Measurements from ENCODE around the gene MLLT6. TPM values are rescaled to one million over a fixed set of nuclear protein-coding genes. Genes with fewer than 3 reads are reported as not detected.
"Not testable (repeated sequence)": the region's sequence is repeated elsewhere in the genome, so short reads cannot be mapped to it uniquely, and the experiment has no call there.

Gene MLLT6
- total RNA-seq, 1 donor from 2014 or later: 20.9 TPM

GRCh38 chr17:38721802-38722201 is 16.7 kb downstream of the MLLT6 start:
- no peak overlapping the region for H3K27ac ChIP-seq (ENCODE audit: low read depth, low read length)
- H3K79me2 ChIP-seq (ENCODE audit: insufficient read depth, low read length): no peaks in the 10 kb centered on the region
- Mint-ChIP-seq H3K27ac (ENCODE audit: unreplicated experiment) (no peak overlapping the region), H3K36me3 (ENCODE audit: low read depth, unreplicated experiment) (peaks cover 10% of the 10 kb centered on the region), H3K9me3 (ENCODE audit: unreplicated experiment) (no peaks in the 10 kb centered on the region), H3K4me1 (ENCODE audit: low read depth, unreplicated experiment) (peaks cover 3% of the 10 kb centered on the region), H3K4me3 (ENCODE audit: unreplicated experiment) (no peak overlapping the region), H3K27me3 (ENCODE audit: low read depth, unreplicated experiment) (peaks cover 6% of the 10 kb centered on the region)
- no peak overlapping the region for H3K4me3 ChIP-seq (ENCODE audit: insufficient read depth, low read depth, low read length)
- H3K9ac ChIP-seq (ENCODE audit: low read length): no peak overlapping the region
- no peaks in the 10 kb centered on the region for H3K27me3 ChIP-seq (ENCODE audit: insufficient read depth, low read length)
- no peaks in the 10 kb centered on the region for H3K9me3 ChIP-seq (ENCODE audit: insufficient read depth, low read depth, low read length)
- DNase-seq (ENCODE audit: low read depth): no peak
- peaks cover 2% of the 10 kb centered on the region for H3K36me3 ChIP-seq (ENCODE audit: insufficient read depth, low read length)
- no peaks in the 10 kb centered on the region for H3K4me1 ChIP-seq (ENCODE audit: insufficient read depth, low read length)
- no peak overlapping the region for H3K4me2 ChIP-seq (ENCODE audit: low read length)
- FAIRE-seq: no peak
- no peak for TF ChIP-seq CTCF (IDR thresholded peaks at IDR 0.05; ENCODE audit: insufficient read depth, low read depth, low read length)
- H4K20me1 ChIP-seq (ENCODE audit: insufficient read depth, low read length): no peaks in the 10 kb centered on the region
- H2AFZ ChIP-seq (ENCODE audit: low read depth, low read length): no peak overlapping the region

DNA sequence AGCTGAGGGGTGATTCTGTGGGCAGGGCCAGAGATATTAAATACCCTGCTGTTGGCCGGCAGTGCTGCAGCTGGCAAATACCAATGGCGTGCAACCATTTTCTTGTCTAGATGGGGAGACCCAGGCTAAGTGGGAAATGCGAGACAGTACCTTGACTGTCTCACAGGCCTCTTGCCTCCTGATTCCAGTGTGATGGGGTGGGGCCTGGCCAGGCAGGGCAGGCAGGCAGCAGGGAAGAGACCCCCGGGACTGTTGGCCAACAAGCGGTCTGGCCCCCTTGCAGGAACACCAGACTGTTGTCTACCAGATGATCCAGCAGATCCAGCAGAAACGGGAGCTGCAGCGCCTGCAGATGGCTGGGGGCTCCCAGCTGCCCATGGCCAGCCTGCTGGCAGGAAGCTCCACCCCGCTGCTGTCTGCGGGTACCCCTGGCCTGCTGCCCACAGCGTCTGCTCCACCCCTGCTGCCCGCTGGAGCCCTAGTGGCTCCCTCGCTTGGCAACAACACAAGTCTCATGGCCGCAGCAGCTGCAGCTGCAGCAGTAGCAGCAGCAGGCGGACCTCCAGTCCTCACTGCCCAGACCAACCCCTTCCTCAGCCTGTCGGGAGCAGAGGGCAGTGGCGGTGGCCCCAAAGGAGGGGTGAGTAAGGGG is 19.4 kb downstream of the MLLT6 start:
- no peak overlapping the region for H3K4me3 Mint-ChIP-seq (ENCODE audit: unreplicated experiment)
- H3K36me3 Mint-ChIP-seq (ENCODE audit: low read depth, unreplicated experiment): peaks cover 4% of the 10 kb centered on the region
- Histone ChIP-seq H4K20me1 (ENCODE audit: insufficient read depth, low read length) (no peaks in the 10 kb centered on the region), H3K4me2 (ENCODE audit: low read length) (no peak overlapping the region), H3K4me1 (ENCODE audit: insufficient read depth, low read length) (peaks cover 3% of the 10 kb centered on the region), H3K36me3 (ENCODE audit: insufficient read depth, low read length) (no peaks in the 10 kb centered on the region), H3K79me2 (ENCODE audit: insufficient read depth, low read length) (no peaks in the 10 kb centered on the region), H3K9ac (ENCODE audit: low read length) (no peak overlapping the region), H2AFZ (ENCODE audit: low read depth, low read length) (no peak overlapping the region), H3K4me3 (ENCODE audit: insufficient read depth, low read depth, low read length) (no peak overlapping the region), H3K27me3 (ENCODE audit: insufficient read depth, low read length) (no peaks in the 10 kb centered on the region), H3K9me3 (ENCODE audit: insufficient read depth, low read depth, low read length) (no peaks in the 10 kb centered on the region), H3K27ac (ENCODE audit: low read depth, low read length) (no peak overlapping the region)
- no peak overlapping the region for H3K27ac Mint-ChIP-seq (ENCODE audit: unreplicated experiment)
- H3K9me3 Mint-ChIP-seq (ENCODE audit: unreplicated experiment): no peaks in the 10 kb centered on the region
- peaks cover 10% of the 10 kb centered on the region for H3K4me1 Mint-ChIP-seq (ENCODE audit: low read depth, unreplicated experiment)
- DNase-seq (ENCODE audit: low read depth) (no peak), FAIRE-seq (no peak)
- H3K27me3 Mint-ChIP-seq (ENCODE audit: low read depth, unreplicated experiment): peaks cover 6% of the 10 kb centered on the region
- no peak for TF ChIP-seq CTCF (IDR thresholded peaks at IDR 0.05; ENCODE audit: insufficient read depth, low read depth, low read length)
- no peak for TF ChIP-seq EZH2 (IDR thresholded peaks at IDR 0.05; ENCODE audit: insufficient read depth, low read length)

DNA sequence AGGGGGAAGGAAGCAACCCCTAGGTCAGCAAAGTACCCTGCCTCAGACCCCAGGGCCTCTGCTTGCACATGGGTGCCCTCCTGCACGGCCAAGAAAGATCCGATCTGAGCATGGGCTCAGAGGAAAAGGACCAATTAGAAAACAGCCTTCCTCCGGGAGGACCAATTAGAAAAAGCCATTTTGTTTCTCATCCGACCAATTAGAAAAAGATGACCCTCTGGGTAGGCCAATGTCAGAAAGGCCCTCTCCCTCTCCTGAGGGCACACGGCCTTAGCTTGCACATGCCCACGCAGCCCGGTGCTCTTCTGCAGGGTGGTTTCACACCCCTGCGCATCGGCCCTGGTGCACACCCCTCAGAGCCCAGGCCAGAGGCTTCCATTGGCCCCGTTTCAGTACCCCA is 20.0 kb downstream of the MLLT6 start:
- H3K4me2 ChIP-seq (ENCODE audit: low read length): no peak overlapping the region
- H3K4me3 ChIP-seq (ENCODE audit: insufficient read depth, low read depth, low read length): no peak overlapping the region
- Mint-ChIP-seq H3K27me3 (ENCODE audit: low read depth, unreplicated experiment) (peaks cover 6% of the 10 kb centered on the region), H3K27ac (ENCODE audit: unreplicated experiment) (no peak overlapping the region), H3K36me3 (ENCODE audit: low read depth, unreplicated experiment) (peaks cover 4% of the 10 kb centered on the region), H3K4me1 (ENCODE audit: low read depth, unreplicated experiment) (peaks cover 10% of the 10 kb centered on the region), H3K9me3 (ENCODE audit: unreplicated experiment) (no peaks in the 10 kb centered on the region), H3K4me3 (ENCODE audit: unreplicated experiment) (no peak overlapping the region)
- H3K36me3 ChIP-seq (ENCODE audit: insufficient read depth, low read length): no peaks in the 10 kb centered on the region
- H2AFZ ChIP-seq (ENCODE audit: low read depth, low read length): no peak overlapping the region
- H3K79me2 ChIP-seq (ENCODE audit: insufficient read depth, low read length): no peaks in the 10 kb centered on the region
- H3K27ac ChIP-seq (ENCODE audit: low read depth, low read length): no peak overlapping the region
- H3K4me1 ChIP-seq (ENCODE audit: insufficient read depth, low read length): peaks cover 7% of the 10 kb centered on the region
- no peaks in the 10 kb centered on the region for H3K27me3 ChIP-seq (ENCODE audit: insufficient read depth, low read length)
- H3K9me3 ChIP-seq (ENCODE audit: insufficient read depth, low read depth, low read length): no peaks in the 10 kb centered on the region
- H3K9ac ChIP-seq (ENCODE audit: low read length): no peak overlapping the region
- no peaks in the 10 kb centered on the region for H4K20me1 ChIP-seq (ENCODE audit: insufficient read depth, low read length)
- no peak for DNase-seq (ENCODE audit: low read depth)
- no peak for FAIRE-seq
- no peak for TF ChIP-seq CTCF (IDR thresholded peaks at IDR 0.05; ENCODE audit: insufficient read depth, low read depth, low read length)
- TF ChIP-seq EZH2 (IDR thresholded peaks at IDR 0.05; ENCODE audit: insufficient read depth, low read length): no peak

- not testable (repeated sequence) for H3K79me2 ChIP-seq (ENCODE audit: insufficient read depth, low read length); FAIRE-seq; H3K36me3 ChIP-seq (ENCODE audit: insufficient read depth, low read length); H3K9me3 Mint-ChIP-seq (ENCODE audit: unreplicated experiment); DNase-seq (ENCODE audit: low read depth); H3K27me3 ChIP-seq (ENCODE audit: insufficient read depth, low read length); H3K27me3 Mint-ChIP-seq (ENCODE audit: low read depth, unreplicated experiment); H3K4me2 ChIP-seq (ENCODE audit: low read length); H3K4me3 Mint-ChIP-seq (ENCODE audit: unreplicated experiment); H4K20me1 ChIP-seq (ENCODE audit: insufficient read depth, low read length); H2AFZ ChIP-seq (ENCODE audit: low read depth, low read length); H3K9ac ChIP-seq (ENCODE audit: low read length); H3K36me3 Mint-ChIP-seq (ENCODE audit: low read depth, unreplicated experiment); H3K4me3 ChIP-seq (ENCODE audit: insufficient read depth, low read depth, low read length); H3K27ac Mint-ChIP-seq (ENCODE audit: unreplicated experiment); H3K9me3 ChIP-seq (ENCODE audit: insufficient read depth, low read depth, low read length); H3K27ac ChIP-seq (ENCODE audit: low read depth, low read length)
- peaks cover 14% of the 10 kb centered on the region for H3K4me1 ChIP-seq (ENCODE audit: insufficient read depth, low read length)
- H3K4me1 Mint-ChIP-seq (ENCODE audit: low read depth, unreplicated experiment): peaks cover 10% of the 10 kb centered on the region
Measured at GRCh38 chr17:38726145-38726544, 21.1 kb downstream of the MLLT6 start.

All from astrocyte (in vitro differentiated cells and primary cell).